Measurements from ENCODE around the gene FIBP. TPM values are rescaled to one million over a fixed set of nuclear protein-coding genes. Genes with fewer than 3 reads are reported as not detected.

The FIBP gene
- total RNA-seq = 161 and 189 TPM in 2 replicates

- DNase-seq = peak; percentile 98
Measured at GRCh38 chr11:65888163-65888814, at the start of gene FIBP. TSS of gene FIBP (minus strand) at chr11:65888471. CDS start at chr11:65888418, 53 bp downstream.

- no peak for DNase-seq
Measured at GRCh38 chr11:65937766-65938165, 49.5 kb upstream of the FIBP start.

- DNase-seq = no peak
Measured at GRCh38 chr11:65934014-65934413, 45.7 kb upstream of the FIBP start.

GRCh38 chr11:65932558-65932919 lies 44.3 kb upstream of the FIBP start:
- DNase-seq = peak; percentile 38

- no peak for DNase-seq
Measured at GRCh38 chr11:65931773-65932557, 43.7 kb upstream of the FIBP start.

- DNase-seq = no peak
Measured at GRCh38 chr11:65928667-65929066, 40.4 kb upstream of the FIBP start.

GRCh38 chr11:65927904-65928397 lies 39.7 kb upstream of the FIBP start:
- DNase-seq = no peak

GRCh38 chr11:65925397-65925796 lies 37.1 kb upstream of the FIBP start:
- DNase-seq = no peak

GRCh38 chr11:65922565-65922964 lies 34.3 kb upstream of the FIBP start:
- DNase-seq = no peak

- DNase-seq = no peak
Measured at GRCh38 chr11:65921876-65922275, 33.6 kb upstream of the FIBP start.

GRCh38 chr11:65921033-65921555 lies 32.8 kb upstream of the FIBP start:
- no peak for DNase-seq

GRCh38 chr11:65920372-65920802 lies 32.1 kb upstream of the FIBP start:
- no peak for DNase-seq

GRCh38 chr11:65919573-65920371 lies 31.5 kb upstream of the FIBP start:
- DNase-seq = peak; percentile 41

- peak; percentile 99 for DNase-seq
Measured at GRCh38 chr11:65919141-65919572, 30.9 kb upstream of the FIBP start, which contains the start of gene DRAP1. TSS of gene DRAP1 (plus strand) at chr11:65919426. CDS start at chr11:65919502, 76 bp downstream.

GRCh38 chr11:65918211-65919140 lies 30.2 kb upstream of the FIBP start, which contains the start of gene C11orf68:
TSS of gene C11orf68 (minus strand) at chr11:65919062. CDS start at chr11:65919031, 31 bp downstream.
- DNase-seq = peak; percentile 57

- no peak for DNase-seq
Measured at GRCh38 chr11:65917434-65918210, 29.4 kb upstream of the FIBP start.

GRCh38 chr11:65917077-65917433 lies 28.8 kb upstream of the FIBP start:
- no peak for DNase-seq

GRCh38 chr11:65916391-65916790 lies 28.1 kb upstream of the FIBP start:
- no peak for DNase-seq

- peak; percentile 97 for DNase-seq
Measured at GRCh38 chr11:65915821-65916251, 27.6 kb upstream of the FIBP start.

GRCh38 chr11:65915101-65915820 lies 27.0 kb upstream of the FIBP start:
- no peak for DNase-seq

All from dermis blood vessel endothelial cell (primary cell).